Endometrial microvascular endothelial cells (primary cell): ENCODE data around the gene TRDN. TPM values are rescaled to one million over a fixed set of nuclear protein-coding genes. Genes with fewer than 3 reads are reported as not detected.
"Not testable (repeated sequence)": the region's sequence is repeated elsewhere in the genome, so short reads cannot be mapped to it uniquely, and the experiment has no call there.

Source experiments
- in situ Hi-C: cut with HindIII; loops from 2 replicates; pipeline ENCODE4 v1.10.0; 2017; ENCODE audit warnings: low sequenced_read_pairs, low pct_unique_long_range_greater_than_20kb; ENCODE audit errors: inconsistent ontology term
- total RNA-seq: library from RNA; depleted of rRNA; stranded (reverse); fragments of >200 nt; gene quantifications from one replicate; pipeline ENCODE4 v1.2.3, GENCODE V29; 2015; ENCODE audit errors: inconsistent ontology term

The TRDN gene
- total RNA-seq, 1 donor from 2014 or later, result not detected

GRCh38 chr6:123636282-123636681, 468 bp downstream of the TRDN start:
- in situ Hi-C loops, result no loop called here

- in situ Hi-C loops, result no loop called here
These were observed 1.2 kb downstream of the TRDN start for GRCh38 chr6:123635567-123635966.

- in situ Hi-C loops, result no loop called here
These were observed 1.6 kb downstream of the TRDN start for GRCh38 chr6:123635144-123635543.

- in situ Hi-C loops, result no loop called here
These were observed 4.1 kb downstream of the TRDN start for GRCh38 chr6:123632641-123633040.

- in situ Hi-C loops, result no loop called here
These were observed 7.3 kb downstream of the TRDN start for GRCh38 chr6:123629258-123629941.

GRCh38 chr6:123625696-123626095, 11.1 kb downstream of the TRDN start:
- in situ Hi-C loops, result no loop called here

GRCh38 chr6:123622780-123623179, 14.0 kb downstream of the TRDN start:
- in situ Hi-C loops, result no loop called here

- in situ Hi-C loops, result no loop called here
These were observed 17.6 kb downstream of the TRDN start for GRCh38 chr6:123619156-123619555.

- in situ Hi-C loops, result no loop called here
These were observed 19.8 kb downstream of the TRDN start for GRCh38 chr6:123616942-123617341.

- in situ Hi-C loops, result no loop called here
These were observed 20.7 kb downstream of the TRDN start for GRCh38 chr6:123616016-123616415.

GRCh38 chr6:123610779-123611178, 26.0 kb downstream of the TRDN start:
- in situ Hi-C loops, result no loop called here

- in situ Hi-C loops, result no loop called here
These were observed 32.7 kb downstream of the TRDN start for GRCh38 chr6:123604067-123604466.

GRCh38 chr6:123598011-123598410, 38.7 kb downstream of the TRDN start:
- in situ Hi-C loops, result no loop called here

- in situ Hi-C loops, result no loop called here
These were observed 42.0 kb downstream of the TRDN start for GRCh38 chr6:123594776-123595175.

GRCh38 chr6:123592426-123592825, 44.3 kb downstream of the TRDN start:
- in situ Hi-C loops, result no loop called here

GRCh38 chr6:123589973-123590372, 46.8 kb downstream of the TRDN start:
- in situ Hi-C loops, result no loop called here

GRCh38 chr6:123589317-123589716, 47.4 kb downstream of the TRDN start:
- in situ Hi-C loops, result no loop called here

GRCh38 chr6:123588546-123588895, 48.2 kb downstream of the TRDN start:
- in situ Hi-C loops, result no loop called here

- in situ Hi-C loops, result no loop called here
These were observed 48.8 kb downstream of the TRDN start for GRCh38 chr6:123587838-123588545.

- in situ Hi-C loops, result not testable (repeated sequence)
These were observed 49.3 kb downstream of the TRDN start for GRCh38 chr6:123587407-123587806.

- in situ Hi-C loops, result no loop called here
These were observed 56.4 kb downstream of the TRDN start for GRCh38 chr6:123580331-123580730.
